Stimulated activated CD4-positive, alpha-beta T cell treated with anti-CD3 and anti-CD28 coated beads, Interleukin-12 subunit alpha, Interleukin-12 subunit beta, amount 100 ng/mL, for 24 hours (primary cell): Measurements from ENCODE around the gene IRAG1.

Experiments
- DNase-seq, 2 experiments: peaks; one replicate each; pipeline ENCODE4 v3.0.0-alpha.2; 2020; ENCODE audit warnings: low read depth in 2 of 2

The IRAG1 gene

DNA sequence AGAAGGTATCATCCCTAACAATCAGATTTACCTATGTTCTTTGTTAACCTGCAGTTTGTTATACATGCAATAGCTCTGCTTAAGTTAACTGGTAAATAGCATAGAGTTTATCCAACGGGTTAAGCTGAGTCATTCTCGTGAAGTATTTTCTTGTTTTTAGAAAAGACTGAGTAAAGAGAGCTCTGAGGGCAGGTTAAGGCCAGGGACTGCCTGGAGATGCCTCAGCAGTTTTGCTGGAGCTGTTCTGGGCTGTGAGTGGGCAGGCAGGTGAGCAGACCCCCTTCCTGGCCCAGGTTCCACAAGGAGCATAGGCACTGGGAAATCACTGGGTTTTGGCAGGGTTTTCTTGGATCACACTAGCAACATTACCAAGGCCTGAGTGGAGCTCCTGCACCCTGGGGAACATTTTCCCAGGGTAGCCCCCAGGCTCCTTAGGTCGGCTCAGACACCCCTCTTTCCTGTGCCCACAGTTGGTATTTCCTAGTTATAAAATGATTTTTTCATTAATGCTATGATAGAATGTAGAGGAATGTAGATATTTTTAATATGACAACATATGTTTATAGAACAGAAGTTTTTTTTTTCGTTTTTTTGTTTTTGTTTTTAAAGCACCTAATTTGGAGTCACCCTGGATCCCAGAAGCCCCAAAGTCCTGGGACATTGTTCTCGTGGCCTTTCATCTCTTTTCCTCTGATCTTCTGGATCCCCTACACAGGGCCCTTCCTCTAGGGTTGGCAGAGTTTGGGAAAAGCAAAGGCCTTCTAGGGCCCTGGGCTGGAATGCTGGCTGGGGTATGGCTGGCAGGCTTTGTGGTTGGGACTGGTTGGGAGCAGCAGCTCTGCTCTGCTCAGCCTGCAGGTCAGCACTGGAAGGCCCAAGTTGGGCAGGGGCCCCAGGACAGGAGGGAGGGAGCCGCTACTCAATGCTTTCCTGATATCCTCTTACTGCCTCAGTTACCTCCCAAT, 26.7 kb downstream of the IRAG1 start:
- no peak for DNase-seq

DNA sequence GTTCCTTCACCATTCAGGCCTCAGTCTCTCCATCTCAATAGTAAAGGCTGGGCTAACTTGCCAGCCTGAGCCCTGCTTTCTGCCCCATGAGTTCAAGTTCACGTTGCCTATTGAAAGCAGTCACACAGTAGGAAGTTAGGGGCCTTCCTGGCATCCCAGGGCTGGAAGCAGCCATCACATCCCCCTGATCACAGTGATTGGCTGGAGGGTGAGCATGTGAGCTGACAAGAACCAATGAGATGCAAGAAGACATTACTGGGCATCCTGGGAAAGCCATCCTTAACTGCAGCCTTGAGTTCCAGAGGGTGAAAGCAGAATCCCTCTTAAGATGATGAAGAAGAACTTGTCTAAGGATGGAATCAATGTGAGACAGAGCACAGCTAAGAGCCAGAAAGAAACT, 29.1 kb downstream of the IRAG1 start:
- DNase-seq = no peak

DNA sequence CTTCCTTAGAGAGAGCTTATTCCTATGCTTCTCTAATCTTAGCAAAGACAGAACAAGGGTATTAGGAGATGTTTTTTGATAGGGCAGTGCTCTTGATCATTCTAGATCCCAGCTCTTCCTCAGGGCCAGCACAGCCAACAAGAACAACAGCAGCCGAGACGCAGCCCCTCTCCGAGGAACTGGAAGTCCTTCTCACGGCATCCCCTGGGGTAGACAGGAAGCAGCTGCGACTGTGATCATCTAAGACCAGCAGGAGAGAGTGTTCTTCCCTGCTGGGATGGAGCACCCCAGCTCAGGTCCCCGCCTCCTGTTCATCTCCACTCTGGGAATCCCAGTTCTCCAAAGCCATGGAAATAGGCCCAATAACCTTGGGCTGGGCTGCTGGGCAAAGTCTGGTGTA, 29.6 kb downstream of the IRAG1 start:
- DNase-seq = no peak

DNA sequence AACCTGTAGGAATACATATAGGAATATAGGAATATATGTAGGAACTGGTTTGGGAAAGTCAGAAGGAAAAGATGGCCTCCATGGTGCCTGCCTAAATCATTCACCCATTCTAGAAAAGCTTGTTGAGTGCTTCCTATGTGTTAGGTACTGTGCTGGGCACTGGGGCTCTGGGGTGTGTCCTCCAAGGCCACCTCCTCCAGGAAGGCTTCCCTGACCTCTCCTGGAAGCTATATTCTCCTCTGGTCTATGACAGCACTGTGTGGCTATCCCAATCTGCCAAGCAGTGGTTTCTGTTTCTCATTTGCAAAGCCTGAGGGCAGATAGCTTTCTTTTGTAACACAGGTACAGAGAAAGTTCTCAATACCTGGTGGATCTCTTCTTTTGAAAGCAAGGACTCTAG, 30.2 kb downstream of the IRAG1 start:
- DNase-seq = no peak

DNA sequence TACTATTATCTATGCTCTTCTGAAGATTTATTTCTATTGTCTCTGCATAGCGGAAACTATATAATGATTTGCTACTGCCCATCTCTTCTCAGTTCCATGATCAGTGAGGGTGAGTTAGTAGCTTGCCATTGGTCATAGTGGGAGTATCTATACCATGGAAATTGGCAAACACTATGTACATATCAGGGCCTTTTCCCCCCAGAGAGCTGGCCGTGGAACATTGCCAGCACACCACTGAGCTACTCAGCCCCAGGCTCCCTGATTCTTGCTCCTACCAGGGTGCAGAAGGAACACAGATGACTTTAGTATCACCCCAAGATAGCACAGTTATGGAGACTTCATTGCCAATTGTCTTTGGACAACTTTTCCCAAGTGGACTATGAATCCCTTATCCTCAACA, 33.2 kb downstream of the IRAG1 start:
- DNase-seq = no peak

DNA sequence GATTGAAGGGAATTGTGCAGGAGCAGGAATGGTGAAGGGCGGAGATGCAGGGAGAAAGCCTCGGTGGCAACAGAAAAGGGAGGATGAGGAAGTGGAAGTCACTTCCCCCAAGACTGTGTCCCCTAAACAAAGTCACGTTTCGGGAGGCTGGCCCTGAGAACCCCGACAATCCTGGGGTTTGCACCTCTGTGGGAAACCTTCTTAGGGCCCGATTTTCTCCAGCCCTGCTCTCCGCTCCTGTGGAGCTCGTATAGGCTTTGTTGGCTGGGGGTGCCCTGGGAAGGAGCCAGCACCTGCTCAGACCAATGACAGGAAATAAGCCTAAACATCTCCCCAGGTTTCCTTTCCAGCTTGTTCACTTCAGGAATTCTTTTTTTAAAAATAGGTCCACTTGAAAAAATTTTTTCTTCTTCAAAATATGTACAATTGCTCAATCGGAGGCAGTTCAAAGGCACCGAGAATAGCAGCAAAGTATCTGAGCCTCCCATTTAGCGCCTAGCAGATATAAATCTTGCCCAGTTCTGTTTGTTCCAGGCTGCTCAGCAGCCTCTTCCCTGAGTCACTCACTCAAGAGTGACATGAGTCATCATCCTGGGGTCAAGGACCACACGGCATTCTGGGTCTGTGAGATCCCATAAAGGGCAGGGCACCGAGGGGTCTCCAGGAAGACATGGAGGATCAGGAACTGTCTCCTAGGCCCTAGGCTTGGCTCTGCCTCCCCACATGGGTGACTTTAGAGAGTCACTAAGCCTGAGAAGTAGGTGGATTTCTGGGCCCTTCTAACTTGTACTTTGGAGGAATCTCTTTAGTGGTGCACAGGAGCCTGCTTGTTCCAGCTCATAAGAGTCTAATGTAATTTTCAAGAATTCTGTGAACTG, 34.0 kb downstream of the IRAG1 start:
- no peak for DNase-seq

DNA sequence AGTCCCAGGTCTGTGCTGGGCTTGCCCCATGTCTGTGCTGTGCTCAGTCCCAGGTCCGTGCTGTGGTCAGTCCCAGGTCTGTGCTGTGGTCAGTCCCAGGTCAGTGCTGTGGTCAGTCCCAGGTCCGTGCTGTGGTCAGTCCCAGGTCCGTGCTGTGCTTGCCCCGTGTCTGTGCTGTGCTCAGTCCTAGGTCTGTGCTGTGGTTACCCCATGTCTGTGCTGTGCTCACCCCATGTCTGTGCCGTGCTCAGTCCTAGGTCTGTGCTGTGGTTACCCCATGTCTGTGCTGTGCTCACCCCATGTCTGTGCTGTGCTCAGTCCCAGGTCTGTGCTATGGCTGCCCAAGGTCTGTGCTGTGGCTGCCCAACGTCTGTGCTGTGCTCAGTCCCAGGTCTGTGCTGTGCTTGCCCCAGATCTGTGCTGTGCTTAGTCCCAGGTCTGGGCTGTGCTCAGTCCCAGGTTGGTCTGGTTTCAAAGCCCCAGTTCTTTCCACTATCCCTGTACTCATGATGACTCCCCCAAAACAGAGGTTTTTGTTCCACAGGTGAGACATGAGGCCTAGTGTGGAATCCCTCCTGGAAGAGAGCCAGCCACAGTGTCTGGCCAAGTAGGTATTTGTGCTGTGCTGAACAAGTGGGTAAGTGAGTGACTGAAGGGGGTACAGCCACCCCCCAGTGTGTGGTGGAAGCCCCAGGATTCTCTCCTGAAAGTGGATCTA, 34.8 kb downstream of the IRAG1 start:
- DNase-seq = no peak

DNA sequence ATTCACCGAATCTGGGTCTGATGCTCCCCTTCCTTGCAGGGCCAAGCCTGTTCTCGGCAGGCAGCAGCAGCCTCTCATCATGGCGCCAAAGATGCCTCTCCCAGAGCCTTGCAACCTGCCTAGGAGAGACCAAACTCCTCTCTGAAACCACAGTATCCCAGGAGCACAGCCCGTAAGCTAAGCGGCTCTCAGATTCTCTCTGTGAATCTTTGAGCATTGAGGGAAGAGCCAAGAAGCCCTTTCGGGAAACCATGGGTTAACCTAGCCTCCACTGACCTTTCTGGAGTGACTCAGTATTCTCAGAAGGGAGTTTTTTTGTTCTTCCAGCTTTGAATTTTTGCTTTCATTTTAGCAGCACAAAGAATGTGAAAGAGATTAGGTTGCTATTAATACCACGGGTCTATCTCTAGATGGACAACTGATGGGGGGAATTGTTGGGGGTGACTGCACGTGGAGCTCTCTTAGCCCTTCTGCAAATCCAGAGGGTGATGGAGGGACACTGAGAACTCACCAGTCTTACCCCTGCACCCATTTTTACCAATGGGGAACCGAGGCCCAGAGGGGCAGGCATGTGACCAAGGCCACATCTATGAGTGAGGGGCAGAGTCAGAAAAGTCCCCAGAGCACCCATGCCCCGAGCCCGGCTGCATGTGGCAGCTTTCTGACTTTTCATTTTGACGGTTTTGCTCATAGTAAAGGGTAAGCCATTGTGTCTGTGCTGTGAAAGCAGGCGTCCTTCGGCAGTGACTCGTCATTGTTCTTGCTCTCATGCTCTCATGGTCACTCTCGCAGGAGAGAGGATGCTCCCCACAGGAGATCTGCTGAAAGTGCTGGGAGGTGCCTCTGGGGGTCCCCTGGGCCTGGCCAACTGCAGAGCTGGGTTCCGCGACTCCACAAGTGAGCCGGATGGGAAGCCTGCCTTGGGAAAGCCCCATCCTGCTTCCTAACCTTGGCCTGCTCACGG, 36.0 kb downstream of the IRAG1 start:
- no peak for DNase-seq

DNA sequence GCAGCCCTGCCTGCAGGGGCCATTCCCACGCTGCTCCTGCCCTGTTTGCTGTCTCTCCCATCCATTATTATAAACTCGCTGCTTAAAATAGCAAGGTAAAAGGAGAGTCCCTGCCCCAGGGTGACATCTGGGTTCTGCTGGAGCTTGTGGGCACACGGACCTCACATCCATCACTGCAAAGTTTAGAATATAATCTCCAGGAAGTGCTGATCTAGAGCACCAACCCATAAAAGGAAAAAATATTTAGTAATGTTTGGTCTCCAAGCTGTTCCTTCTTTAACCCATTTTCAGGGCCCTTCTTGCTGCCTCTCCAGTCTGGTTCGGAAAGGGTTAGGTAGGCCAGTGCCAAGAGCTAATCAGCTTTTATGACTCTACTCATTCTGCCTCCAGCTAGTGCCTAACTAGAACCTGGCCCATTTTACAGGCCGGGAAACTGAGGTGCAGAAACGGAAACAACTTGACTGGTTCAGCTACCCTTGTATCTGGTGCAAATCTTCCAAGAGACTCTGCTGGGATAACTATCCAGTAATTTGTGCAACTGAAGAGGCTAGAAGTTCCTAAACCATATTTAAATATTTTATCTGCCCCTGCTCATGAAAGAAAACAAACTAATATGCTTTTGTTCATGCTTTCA, 37.5 kb downstream of the IRAG1 start:
- no peak for DNase-seq

DNA sequence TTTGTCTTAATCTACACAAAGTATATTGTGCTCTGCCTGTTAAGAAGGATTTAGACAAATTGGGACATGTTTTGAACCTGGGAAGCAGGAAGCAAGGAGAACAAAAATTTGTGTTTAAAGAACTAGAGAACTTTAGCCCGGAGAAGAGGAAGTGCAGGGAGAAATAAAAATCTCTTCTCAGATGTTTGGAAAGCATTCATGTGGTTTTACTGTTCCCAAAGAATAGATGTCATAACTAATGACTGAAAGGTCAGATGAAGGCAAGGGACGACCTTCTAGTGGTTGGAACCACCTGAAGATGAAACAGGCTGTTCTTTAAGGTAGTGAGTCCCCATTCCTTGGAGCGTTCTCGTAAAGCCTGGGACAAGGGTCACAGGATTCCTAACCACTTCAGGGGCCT, 38.3 kb downstream of the IRAG1 start:
- DNase-seq = no peak

DNA sequence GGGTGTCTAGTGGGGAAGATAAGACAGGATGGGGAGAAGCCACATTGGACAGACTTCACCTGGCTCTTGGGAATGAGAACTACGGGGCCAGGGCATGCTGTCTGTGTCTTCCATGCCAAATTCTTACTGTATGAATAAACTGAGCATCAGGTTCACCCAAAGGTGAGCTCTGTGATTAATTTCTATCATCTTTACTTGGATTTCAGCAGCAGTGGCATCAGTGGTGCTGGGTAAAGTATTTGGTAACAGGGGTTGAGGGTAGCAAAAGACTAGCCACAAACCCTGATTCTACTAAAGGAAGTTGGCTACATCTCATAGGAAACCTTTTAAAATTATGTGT, 38.8 kb downstream of the IRAG1 start:
- DNase-seq = no peak

DNA sequence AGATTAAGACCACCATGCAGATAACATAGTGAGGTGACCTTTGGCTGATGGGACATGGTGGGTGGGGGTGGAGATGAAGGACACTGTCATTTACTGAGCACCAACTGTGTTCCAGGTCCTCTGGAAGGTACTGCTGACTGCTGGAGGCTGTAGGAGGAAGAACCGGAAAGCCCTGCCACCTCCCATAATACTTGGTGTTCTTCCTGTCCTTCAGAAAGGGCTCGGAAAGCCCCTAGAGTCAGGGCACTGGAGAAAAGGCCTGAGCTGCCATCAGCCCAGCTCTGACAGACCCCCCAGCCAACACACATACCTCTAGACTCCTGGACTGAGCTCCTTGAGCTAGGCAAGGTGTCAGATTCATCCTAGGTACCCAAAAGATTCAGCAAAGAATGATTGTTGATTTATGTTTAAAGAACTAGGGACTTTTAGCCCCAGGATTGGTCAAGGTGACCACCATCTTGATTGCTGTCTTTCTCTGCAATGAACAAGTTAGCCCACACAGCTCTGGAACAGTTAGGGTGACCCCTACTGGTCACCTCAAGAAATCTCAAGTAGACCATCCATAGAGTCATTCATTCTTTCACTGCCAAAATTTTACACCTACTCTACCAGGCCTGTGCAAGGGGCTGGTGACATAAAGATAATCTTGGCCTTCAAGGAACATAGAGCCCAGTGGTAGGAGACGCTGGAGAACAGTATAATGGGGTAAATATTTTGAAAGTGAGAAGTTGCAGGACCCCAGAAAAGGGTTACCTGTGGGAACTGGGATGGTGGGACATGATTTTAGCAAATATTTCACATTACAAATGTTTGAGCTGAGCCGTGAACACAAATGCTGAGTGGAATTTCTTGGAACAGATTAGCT, 39.4 kb downstream of the IRAG1 start:
- no peak for DNase-seq

DNA sequence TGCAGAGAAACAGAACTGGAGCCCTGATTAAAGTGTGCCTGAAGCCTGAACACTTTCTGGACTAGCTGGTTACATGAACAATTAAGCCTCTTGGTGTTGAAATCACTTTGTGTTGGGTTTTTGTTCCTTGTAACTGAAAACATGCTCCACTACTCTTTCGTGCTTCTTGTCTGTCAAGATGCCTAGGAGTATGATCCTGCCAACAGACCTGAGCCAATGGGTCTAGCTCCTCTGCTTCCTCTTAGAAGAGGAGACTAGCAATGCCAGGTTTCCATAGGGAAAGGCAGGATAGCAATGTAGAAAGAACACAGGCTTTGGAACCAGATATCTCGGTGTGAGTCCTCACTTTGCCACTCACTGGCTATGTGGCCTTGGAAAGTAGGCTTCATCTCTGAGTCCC, 40.3 kb downstream of the IRAG1 start:
- DNase-seq = no peak

DNA sequence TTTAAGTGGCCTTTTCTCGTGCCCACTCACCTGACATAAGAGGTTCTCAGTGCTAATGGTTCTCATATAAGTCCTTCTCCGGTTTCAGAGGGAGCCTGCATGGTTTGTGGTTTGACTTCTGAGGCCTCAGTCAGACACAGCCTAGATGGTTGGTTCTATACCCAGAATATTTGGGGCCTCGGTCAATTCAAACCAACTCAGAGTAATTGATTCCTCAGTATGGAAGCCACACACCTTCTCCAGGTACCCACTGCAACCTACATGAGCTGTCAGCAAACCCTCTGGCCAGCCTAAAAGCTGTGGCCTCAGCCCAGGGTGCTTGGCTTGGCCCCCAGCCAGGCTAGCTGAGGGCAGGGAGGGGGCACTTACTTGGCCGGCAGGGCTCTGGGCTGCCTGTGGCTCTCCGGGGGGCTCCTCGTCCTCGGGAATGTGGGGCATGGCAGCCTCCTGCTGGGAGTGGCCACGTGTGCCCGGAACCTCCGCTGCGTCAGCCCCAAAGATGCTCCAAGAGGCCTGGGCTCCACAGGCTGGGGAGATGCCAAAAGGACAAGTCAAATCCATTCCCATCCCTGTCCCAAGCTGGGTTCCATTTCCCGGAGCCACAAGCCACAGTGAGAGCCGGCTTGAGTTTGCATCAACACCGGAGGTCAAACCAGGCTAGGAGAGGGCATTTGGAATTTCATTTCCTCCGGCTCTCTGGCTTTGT, 41.7 kb downstream of the IRAG1 start:
- DNase-seq = no peak

DNA sequence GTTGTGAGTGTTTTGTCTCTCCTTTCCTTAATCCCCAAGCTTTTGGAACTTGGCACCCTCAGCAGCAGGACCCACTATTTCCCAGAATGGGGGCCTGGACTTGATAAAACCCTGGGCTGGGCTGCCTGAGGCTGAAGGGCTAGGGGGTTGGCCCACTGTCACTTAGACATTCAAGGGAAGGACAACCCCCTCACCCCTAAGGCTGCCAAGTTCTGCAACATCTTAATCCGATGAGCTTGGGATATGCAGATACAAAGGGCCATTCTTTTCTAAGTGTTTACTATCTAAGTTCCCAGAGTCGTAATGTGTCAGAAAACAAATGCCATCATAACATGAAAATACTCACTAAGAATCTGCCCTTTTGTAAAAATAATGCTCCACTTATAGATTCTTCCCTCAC, 42.9 kb downstream of the IRAG1 start:
- no peak for DNase-seq

DNA sequence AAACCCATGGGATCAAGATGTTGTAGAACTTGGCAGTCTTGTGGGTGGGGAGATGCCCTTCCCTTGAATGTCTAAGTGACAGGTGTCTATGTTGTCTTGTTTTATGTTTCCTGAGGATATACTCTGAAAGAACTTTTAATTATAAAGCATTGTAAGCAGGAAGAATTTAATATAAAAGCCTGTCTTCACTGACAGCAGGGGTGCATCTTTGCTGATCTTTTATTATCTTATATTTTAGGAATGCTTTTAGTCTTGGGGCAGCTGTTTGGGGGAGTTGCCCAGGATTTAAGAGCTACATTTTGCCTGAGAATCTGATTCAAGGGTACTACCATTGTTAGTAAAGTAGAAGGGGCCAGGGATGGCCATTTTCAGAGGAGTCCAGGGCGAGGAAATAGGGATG, 43.4 kb downstream of the IRAG1 start:
- DNase-seq = no peak

DNA sequence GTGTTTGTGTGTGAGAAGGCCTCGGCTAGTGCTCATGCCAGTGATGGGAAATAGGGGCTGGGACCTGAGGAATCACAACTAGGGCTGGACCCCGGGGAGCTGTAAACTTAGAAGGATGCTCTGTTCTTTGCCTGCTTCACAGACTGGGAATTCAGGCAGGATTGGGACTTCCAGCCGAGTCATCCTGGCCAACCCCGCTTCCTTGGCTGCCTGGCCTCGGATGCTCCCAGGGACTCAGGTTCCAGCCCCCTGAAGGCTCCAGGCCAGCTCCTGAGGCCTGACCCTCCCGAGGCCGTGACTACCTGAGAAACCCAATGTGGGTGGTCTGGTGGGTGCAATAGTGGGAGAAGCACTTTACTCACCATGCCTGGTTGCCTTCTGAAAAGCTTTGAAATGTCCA, 44.7 kb downstream of the IRAG1 start:
- no peak for DNase-seq

DNA sequence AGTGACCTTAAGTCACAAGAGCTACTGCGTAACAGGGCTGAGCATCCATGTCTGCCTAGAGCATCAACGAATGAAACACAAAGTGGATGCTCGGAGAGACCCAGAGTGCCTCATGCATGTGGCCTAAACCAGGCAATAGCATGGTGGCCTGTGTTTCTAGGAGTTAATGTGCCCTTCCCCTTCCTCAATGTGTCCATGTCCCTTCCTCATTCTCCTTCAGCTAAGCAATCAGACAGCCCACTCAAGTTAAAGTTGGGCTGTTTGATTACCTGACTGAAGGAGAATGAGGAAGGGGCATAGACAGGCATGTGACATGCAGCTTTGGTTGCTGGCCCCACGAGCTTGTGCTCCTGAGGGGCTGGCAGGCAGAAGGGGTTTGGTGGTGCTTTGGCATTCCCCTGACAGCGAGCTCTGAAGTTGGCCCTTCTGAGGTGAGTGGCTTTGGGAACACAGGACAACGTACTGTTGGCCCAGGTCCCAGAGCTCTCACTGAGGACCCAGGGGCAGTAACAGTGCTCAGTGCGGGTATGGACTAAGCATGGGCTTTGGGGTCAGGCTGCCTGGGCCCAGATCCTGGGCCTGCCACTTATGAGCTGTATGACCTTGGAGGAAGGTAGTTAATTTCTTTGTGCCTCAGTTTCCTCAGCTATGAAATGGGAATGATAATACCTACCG, 46.7 kb downstream of the IRAG1 start:
- DNase-seq = no peak
